Measurements from ENCODE around the gene VAV2.

The VAV2 gene

DNA sequence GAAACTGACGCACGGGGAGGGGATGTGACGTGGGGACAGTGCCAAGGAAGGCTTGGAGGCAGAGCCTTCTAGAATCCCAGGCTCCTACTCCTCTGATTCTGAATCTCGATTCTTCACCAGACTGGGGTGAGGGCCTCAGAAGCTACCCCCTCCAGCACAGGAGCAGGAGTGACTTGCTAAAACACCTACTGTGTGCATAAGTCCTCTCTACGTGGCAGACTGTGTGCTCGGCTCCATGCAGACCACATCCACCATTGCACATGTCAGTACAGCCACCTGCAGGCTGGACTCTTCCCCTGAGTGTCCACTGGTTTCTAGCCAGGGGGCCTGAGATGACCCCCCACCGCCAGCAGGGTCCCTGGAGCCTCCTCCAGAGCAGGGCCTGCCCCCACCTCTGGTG lies 182.8 kb downstream of the VAV2 start:
- TF ChIP-seq, protein P1, sequence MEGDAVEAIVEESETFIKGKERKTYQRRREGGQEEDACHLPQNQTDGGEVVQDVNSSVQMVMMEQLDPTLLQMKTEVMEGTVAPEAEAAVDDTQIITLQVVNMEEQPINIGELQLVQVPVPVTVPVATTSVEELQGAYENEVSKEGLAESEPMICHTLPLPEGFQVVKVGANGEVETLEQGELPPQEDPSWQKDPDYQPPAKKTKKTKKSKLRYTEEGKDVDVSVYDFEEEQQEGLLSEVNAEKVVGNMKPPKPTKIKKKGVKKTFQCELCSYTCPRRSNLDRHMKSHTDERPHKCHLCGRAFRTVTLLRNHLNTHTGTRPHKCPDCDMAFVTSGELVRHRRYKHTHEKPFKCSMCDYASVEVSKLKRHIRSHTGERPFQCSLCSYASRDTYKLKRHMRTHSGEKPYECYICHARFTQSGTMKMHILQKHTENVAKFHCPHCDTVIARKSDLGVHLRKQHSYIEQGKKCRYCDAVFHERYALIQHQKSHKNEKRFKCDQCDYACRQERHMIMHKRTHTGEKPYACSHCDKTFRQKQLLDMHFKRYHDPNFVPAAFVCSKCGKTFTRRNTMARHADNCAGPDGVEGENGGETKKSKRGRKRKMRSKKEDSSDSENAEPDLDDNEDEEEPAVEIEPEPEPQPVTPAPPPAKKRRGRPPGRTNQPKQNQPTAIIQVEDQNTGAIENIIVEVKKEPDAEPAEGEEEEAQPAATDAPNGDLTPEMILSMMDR (IDR thresholded peaks at IDR 0.05; ENCODE audit: low read depth, low read length, missing control alignments), result no peak
- H3K4me3 ChIP-seq (replicated peaks; ENCODE audit: low read depth, low read length), result no peak overlapping the region
- DNase-seq (ENCODE audit: extremely low read depth, low read depth), result no peak

DNA sequence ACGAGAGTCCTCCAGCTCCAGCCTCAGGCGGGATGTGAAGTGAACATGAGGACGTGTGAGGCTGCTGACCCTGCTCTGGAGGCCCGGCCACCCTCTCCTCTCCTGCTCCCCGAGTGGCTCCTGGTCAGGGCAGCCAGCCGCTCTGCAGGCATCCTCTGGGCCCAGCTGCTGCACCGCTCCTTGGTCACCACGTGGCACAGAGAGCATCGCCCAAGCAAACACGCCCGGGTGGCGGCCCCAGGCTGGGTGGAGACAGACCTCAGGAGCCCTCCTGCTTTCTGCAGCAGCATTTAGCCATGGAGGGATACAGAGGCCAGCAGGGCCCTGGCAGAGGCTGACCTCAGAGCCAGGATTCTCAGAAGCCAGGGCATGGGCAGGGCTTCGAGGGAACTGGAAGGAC lies 184.3 kb downstream of the VAV2 start:
- DNase-seq (ENCODE audit: extremely low read depth, low read depth), result no peak
- TF ChIP-seq, protein P1 (IDR thresholded peaks at IDR 0.05; ENCODE audit: low read depth, low read length, missing control alignments), result no peak
- no peak overlapping the region for H3K4me3 ChIP-seq (replicated peaks; ENCODE audit: low read depth, low read length)

DNA sequence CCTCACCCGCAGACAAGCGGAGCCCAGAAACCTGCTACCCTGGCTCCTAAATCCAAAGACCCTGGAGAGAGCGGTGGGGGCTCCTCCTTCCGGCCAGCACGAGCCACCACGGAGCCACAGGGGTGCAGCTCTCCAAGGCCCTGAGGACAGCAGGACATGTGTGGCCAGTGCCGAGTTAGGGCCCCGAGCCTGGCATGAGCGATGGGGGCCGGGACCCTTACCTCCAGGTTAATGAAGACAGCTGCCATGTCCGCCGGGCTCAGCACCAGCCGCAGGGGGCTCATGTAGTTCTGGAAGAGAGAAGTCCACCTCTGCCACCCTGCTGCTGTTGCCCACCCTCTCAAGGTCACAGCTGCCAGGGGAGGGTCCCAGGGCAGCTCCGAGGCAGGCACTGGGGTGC lies 185.1 kb downstream of the VAV2 start:
- H3K4me3 ChIP-seq (replicated peaks; ENCODE audit: low read depth, low read length), result no peak overlapping the region
- DNase-seq (ENCODE audit: extremely low read depth, low read depth), result no peak
- TF ChIP-seq, protein P1 (IDR thresholded peaks at IDR 0.05; ENCODE audit: low read depth, low read length, missing control alignments), result no peak

DNA sequence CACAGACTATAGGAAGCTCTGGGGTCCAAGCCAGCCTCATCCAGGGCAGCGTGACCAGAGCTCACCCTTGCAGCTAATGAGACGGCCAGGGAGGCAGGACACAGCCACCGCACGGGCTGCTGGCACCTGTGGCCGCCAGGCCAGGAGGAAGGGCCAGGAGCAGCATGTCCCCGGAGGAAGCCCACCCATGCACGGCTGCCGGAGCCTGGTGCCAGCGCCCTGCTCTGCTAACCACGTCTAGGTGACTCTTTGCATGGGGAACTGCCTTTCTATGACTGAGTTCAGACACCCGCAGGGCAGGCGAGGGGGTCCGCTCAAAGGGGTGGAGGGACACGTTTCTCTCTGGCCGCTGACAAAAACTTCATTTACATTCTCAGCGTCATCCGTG lies 185.5 kb downstream of the VAV2 start:
- no peak overlapping the region for H3K4me3 ChIP-seq (replicated peaks; ENCODE audit: low read depth, low read length)
- TF ChIP-seq, protein P1 (IDR thresholded peaks at IDR 0.05; ENCODE audit: low read depth, low read length, missing control alignments), result no peak
- no peak for DNase-seq (ENCODE audit: extremely low read depth, low read depth)

DNA sequence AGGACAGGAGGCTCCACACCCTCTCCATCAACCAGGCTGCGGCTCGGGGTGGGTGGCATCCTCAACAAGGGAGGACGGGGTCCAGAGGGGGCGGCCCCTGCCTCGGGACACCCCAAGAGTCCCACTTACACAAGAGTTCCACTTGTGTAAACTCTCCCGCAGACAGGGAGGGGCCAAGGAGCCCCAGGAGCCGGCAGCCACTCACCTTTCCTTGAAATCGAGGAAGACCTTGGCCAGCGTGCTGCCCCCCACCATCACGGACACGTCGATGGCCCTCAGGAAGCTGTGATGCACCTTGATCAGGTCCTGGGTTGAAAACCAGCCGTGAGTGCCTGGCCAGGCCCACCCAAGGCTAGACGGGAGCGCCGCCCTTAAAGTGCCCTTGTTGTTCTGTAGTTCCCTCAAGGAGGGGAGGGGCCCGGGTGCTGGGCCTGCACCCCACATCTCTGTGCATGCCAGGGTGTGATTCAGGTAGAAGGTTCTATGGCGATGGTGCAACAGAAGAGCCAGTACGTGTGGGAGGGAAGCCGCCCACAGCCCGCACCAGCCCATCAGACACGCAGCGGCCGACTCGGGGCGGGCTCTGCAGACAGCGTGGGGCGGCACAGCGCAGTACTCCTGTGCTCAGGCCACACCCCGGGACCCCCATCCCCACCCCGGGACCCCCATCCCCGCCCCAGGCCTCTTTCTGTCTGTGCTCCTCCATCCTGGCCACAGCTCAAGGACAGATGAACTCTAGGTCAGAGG lies 186.1 kb downstream of the VAV2 start:
- H3K4me3 ChIP-seq (replicated peaks; ENCODE audit: low read depth, low read length), result no peak overlapping the region
- TF ChIP-seq, protein P1 (IDR thresholded peaks at IDR 0.05; ENCODE audit: low read depth, low read length, missing control alignments), result no peak
- no peak for DNase-seq (ENCODE audit: extremely low read depth, low read depth)

DNA sequence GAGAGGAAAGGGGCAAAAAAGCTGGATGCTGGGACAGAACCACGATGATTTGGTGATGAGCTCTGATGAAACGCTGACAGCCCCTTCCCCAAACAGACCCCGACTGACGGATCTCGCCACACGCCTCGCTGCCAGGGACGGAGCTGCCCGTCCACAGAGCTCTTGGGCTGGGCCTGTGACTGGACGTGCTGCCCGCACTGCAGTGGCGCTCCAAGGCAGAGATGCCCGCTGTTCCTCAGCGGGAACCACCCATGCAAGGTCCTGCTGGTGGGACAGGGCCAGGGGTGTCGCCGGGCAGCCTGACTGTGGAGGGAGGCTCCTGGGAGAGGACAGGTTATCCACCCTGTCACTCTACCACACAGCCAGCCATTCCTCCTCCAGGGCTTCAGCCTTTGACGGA lies 187.9 kb downstream of the VAV2 start:
- H3K4me3 ChIP-seq (replicated peaks; ENCODE audit: low read depth, low read length), result no peak overlapping the region
- no peak for DNase-seq (ENCODE audit: extremely low read depth, low read depth)
- TF ChIP-seq, protein P1 (IDR thresholded peaks at IDR 0.05; ENCODE audit: low read depth, low read length, missing control alignments), result no peak

DNA sequence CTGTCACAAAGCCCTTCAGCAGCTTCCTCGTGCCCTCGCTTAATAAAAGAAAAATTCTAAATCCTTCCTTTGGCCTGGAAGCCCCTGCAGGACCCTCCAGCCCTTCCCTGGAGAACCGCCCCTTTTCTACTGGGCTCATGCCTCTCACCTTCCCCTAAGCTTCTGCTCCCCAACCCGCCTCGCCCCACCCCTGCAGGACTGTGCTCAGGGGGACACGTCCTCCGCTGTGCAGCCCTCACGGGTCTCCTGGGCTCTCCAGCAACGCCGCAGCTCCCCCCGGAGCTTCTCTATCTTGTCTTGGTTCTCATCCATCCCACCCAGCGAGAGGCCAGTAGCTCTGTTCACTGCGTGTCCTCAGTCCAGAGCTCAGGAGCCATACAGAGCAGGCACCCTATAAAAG lies 188.4 kb downstream of the VAV2 start:
- no peak overlapping the region for H3K4me3 ChIP-seq (replicated peaks; ENCODE audit: low read depth, low read length)
- TF ChIP-seq, protein P1 (IDR thresholded peaks at IDR 0.05; ENCODE audit: low read depth, low read length, missing control alignments), result no peak
- DNase-seq (ENCODE audit: extremely low read depth, low read depth), result no peak
